Smooth muscle cell (in vitro differentiated cells): ENCODE results near the gene SLIT3. TPM values are rescaled to one million over a fixed set of nuclear protein-coding genes. Genes with fewer than 3 reads are reported as not detected.

Experiments used
- DNase-seq: peaks from one replicate; lab custom pipeline; 2025; ENCODE audit not compliant: unreplicated experiment; lab: John Stamatoyannopoulos, UW
- H2AFZ ChIP-seq: fragments of 200-600 bp; sonication (generic); 2 replicates; pipeline ENCODE4 v1.6.0; 2016; ENCODE audit warnings: antibody characterized with exemption, low read depth, mild to moderate bottlenecking
- H3F3A ChIP-seq: fragments of 200-600 bp; sonication (generic); 2 replicates; pipeline ENCODE4 v1.6.0; 2017; ENCODE audit warnings: antibody characterized with exemption, low read depth
- H3K27ac ChIP-seq: fragments of 200-600 bp; sonication (generic); 2 replicates; pipeline ENCODE4 v1.5.1; 2016; ENCODE audit warnings: low read depth, mild to moderate bottlenecking
- H3K27me3 ChIP-seq: fragments of 200-600 bp; sonication (generic); 2 replicates; pipeline ENCODE4 v1.6.1; 2016; ENCODE audit warnings: low read depth, mild to moderate bottlenecking
- H3K36me3 ChIP-seq: fragments of 200-600 bp; sonication (generic); 2 replicates; pipeline ENCODE4 v1.5.1; 2016; ENCODE audit warnings: low read depth
- H3K4me1 ChIP-seq: fragments of 200-600 bp; sonication (generic); 2 replicates; pipeline ENCODE4 v1.5.1; 2016; ENCODE audit warnings: low read depth
- H3K4me2 ChIP-seq: fragments of 200-600 bp; sonication (generic); 2 replicates; pipeline ENCODE4 v1.6.0; 2016; ENCODE audit warnings: mild to moderate bottlenecking
- H3K4me3 ChIP-seq: fragments of 200-600 bp; sonication (generic); 2 replicates; pipeline ENCODE4 v1.5.1; 2016; ENCODE audit warnings: mild to moderate bottlenecking
- H3K79me2 ChIP-seq: fragments of 200-600 bp; sonication (generic); 2 replicates; pipeline ENCODE4 v1.6.0; 2016; ENCODE audit warnings: low read depth, mild to moderate bottlenecking
- H3K9ac ChIP-seq: fragments of 200-600 bp; sonication (generic); 2 replicates; pipeline ENCODE4 v1.6.0; 2016; ENCODE audit warnings: low read depth
- H3K9me3 ChIP-seq: fragments of 200-600 bp; sonication (generic); replicated peaks from 2 replicates; pipeline ENCODE4 v1.5.1; 2016; ENCODE audit warnings: low read depth
- H4K20me1 ChIP-seq: fragments of 200-600 bp; sonication (generic); 2 replicates; pipeline ENCODE4 v1.6.0; 2016; ENCODE audit warnings: low read depth
- WGBS: methylation state at CpG from one replicate; pipeline ENCODE4 v1.1.7; 2016; ENCODE audit warnings: low lambda C conversion rate; 5-methylcytosine and 5-hydroxymethylcytosine counted together
- polyA plus RNA-seq: library from polyadenylated mRNA; unstranded; fragments of >200 nt; fragmentation: Nextera tagmentation; extraction: Ambion mirVana; gene quantifications from 2 replicates; pipeline ENCODE4 v1.2.1, GENCODE V29; 2016
- total RNA-seq: library from RNA; depleted of rRNA; stranded (reverse); fragments of >200 nt; gene quantifications from 2 replicates; pipeline ENCODE4 v1.2.3, GENCODE V29; 2014
- TF ChIP-seq, protein P1 (sequence below): fragments of 200-600 bp; sonication (generic); IDR thresholded peaks from 2 replicates; pipeline ENCODE4 v1.5.1; 2017; ENCODE audit warnings: borderline replicate concordance, mild to moderate bottlenecking, antibody characterized with exemption; ENCODE audit not compliant: insufficient read depth, poor library complexity, severe bottlenecking

SLIT3 gene
- total and polyA plus RNA-seq, 2 experiments from 2014 or later = 25.4 to 29.5 TPM

DNA sequence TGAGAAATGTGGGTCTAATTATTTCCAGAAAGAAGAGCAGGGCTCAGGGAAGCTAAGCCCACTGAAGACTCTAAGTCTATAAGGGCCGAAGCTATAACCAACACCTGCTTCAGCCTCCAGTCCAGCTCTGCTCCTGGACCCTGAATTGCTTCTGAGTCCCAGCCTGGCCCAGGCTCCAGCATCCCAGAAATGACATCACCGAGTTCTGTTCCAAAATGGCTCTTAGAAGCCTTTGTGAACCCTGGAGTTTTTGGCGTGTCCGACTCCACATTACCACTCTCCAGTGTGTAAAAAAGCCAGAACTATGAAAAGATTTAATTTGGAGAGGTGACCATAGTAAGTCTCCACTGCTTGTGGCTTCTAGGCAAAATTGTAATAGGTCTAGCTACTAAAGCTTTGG lies 289.9 kb downstream of the SLIT3 start:
- no peak for DNase-seq
- H3K36me3 ChIP-seq = no peaks in the 10 kb centered on the region
- no peaks in the 10 kb centered on the region for H3K9me3 ChIP-seq
- peaks cover 10% of the 10 kb centered on the region for H3F3A ChIP-seq
- H3K27me3 ChIP-seq = no peaks in the 10 kb centered on the region
- 96% methylated on average over 4 of the region's 4 CpGs for WGBS
- no peaks in the 10 kb centered on the region for H3K79me2 ChIP-seq
- no peak overlapping the region for H3K4me2 ChIP-seq
- no peak overlapping the region for H3K4me3 ChIP-seq
- peaks cover 13% of the 10 kb centered on the region for H3K4me1 ChIP-seq
- no peak overlapping the region for H3K9ac ChIP-seq
- TF ChIP-seq, protein P1, sequence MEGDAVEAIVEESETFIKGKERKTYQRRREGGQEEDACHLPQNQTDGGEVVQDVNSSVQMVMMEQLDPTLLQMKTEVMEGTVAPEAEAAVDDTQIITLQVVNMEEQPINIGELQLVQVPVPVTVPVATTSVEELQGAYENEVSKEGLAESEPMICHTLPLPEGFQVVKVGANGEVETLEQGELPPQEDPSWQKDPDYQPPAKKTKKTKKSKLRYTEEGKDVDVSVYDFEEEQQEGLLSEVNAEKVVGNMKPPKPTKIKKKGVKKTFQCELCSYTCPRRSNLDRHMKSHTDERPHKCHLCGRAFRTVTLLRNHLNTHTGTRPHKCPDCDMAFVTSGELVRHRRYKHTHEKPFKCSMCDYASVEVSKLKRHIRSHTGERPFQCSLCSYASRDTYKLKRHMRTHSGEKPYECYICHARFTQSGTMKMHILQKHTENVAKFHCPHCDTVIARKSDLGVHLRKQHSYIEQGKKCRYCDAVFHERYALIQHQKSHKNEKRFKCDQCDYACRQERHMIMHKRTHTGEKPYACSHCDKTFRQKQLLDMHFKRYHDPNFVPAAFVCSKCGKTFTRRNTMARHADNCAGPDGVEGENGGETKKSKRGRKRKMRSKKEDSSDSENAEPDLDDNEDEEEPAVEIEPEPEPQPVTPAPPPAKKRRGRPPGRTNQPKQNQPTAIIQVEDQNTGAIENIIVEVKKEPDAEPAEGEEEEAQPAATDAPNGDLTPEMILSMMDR = no peak
- H3K27ac ChIP-seq = no peak overlapping the region
- H2AFZ ChIP-seq = no peak overlapping the region
- peaks cover 18% of the 10 kb centered on the region for H4K20me1 ChIP-seq

DNA sequence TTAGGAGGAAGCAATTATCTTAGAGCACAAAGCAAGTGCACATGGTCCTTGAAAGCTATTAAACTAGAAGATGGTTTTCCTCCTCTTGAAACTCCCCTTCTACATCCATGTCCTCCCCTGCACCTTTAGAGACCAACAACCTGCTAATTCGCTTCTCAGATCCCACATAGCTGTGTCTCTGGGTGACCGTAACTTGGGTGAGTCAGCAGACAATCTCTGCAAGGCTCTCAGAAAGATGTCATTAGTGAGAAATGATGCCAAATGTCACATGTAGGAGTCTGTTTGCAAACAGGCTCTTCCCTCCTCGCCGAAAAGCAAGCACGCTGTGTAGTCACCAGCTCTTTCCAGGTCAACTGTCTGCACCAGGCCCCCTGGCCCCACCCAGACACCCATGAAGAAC lies 291.8 kb downstream of the SLIT3 start:
- WGBS = 16% methylated on average over 5 of the region's 5 CpGs

DNA sequence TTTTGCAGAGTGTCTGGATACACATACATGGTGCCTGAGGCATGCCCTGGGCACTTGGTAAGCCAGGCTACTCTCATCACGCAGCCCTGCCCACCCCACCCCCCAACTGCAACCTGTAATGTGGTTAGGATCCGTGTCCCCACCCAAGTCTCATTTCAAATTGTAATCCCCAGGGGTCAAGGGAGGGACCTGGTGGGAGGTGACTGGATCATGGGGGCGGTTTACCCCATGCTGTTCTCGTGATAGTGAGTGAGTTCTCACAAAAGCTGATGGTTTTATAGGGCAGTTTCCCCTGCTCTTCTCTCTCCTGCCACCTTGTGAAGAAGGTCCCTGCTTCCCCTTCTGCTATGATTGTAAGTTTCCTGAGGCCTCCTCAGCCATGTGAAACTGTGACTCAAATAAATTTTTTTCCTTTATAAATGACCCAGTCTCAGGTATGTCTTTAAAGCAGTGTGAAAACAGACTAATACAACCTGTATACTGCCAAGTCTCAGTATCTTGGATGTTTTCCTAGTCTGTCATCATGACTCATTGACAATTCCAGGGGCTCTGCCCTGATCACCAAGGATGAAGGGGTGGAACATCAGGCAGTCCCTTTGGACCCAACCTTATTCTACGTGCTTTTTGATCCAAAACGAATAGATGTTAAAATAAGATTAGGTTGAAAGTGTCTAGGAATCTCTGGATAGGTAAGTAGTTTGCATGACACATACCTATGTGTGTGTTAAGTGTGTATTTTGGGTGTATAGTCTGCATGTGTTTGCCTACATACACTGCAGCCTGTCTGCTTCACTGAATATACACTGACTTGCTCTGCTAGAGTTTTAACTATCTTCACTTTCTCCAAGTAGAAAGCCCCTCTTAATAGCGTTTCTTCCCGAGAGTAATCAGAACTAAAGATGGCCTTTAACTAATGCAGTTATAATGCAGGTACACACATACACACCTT lies 293.8 kb downstream of the SLIT3 start:
- no peak for DNase-seq
- Histone ChIP-seq H3K9me3 (no peaks in the 10 kb centered on the region), H3K27ac (peak overlapping the region; percentile 17), H3K4me1 (peaks cover 13% of the 10 kb centered on the region), H3K4me3 (no peak overlapping the region), H3K4me2 (no peak overlapping the region), H2AFZ (no peak overlapping the region), H3F3A (peaks cover 6% of the 10 kb centered on the region), H3K27me3 (no peaks in the 10 kb centered on the region), H4K20me1 (peaks cover 6% of the 10 kb centered on the region), H3K36me3 (no peaks in the 10 kb centered on the region), H3K9ac (no peak overlapping the region), H3K79me2 (no peaks in the 10 kb centered on the region)
- 87% methylated on average over 8 of the region's 8 CpGs for WGBS
- TF ChIP-seq, protein P1 = no peak

More for the DNA sequence above, 291.8 kb downstream of the SLIT3 start:
- TF ChIP-seq, protein P1 = no peak
- DNase-seq = no peak
- peaks cover 13% of the 10 kb centered on the region for H3K4me1 ChIP-seq
- no peak overlapping the region for H3K9ac ChIP-seq
- no peaks in the 10 kb centered on the region for H3K27me3 ChIP-seq
- H3K27ac ChIP-seq = peak overlapping the region; percentile 21
- peaks cover 14% of the 10 kb centered on the region for H4K20me1 ChIP-seq
- no peaks in the 10 kb centered on the region for H3K9me3 ChIP-seq
- H2AFZ ChIP-seq = no peak overlapping the region
- no peak overlapping the region for H3K4me3 ChIP-seq
- no peak overlapping the region for H3K4me2 ChIP-seq
- H3K36me3 ChIP-seq = no peaks in the 10 kb centered on the region
- no peaks in the 10 kb centered on the region for H3K79me2 ChIP-seq
- peaks cover 10% of the 10 kb centered on the region for H3F3A ChIP-seq
